Stimulated activated CD4-positive, alpha-beta T cell treated with anti-CD3 and anti-CD28 coated beads, Interleukin-1b, Interleukin-23, amount 100 ng/mL, for 48 hours (primary cell): ENCODE data around the gene EHBP1.
A peak's percentile ranks its signal among the peaks of the same experiment; 100 is the strongest.

Experiments
- DNase-seq: peaks from one replicate; pipeline ENCODE4 v3.0.0-alpha.2; 2020

EHBP1 gene

GRCh38 chr2:62705007-62705829 lies at the start of gene EHBP1:
Gene EHBP1 (plus strand): TSS chr2:62705713. CDS start chr2:62707192, 1,479 bp downstream.
- peak; percentile 97 for DNase-seq

GRCh38 chr2:62657783-62658182 lies 47.7 kb upstream of the EHBP1 start:
- no peak for DNase-seq

GRCh38 chr2:62658891-62659290 lies 46.6 kb upstream of the EHBP1 start:
- DNase-seq: no peak

- no peak for DNase-seq
These were observed 45.4 kb upstream of the EHBP1 start for GRCh38 chr2:62660087-62660486.

- DNase-seq: no peak
These were observed 44.8 kb upstream of the EHBP1 start for GRCh38 chr2:62660582-62661262.

GRCh38 chr2:62661263-62661635 lies 44.3 kb upstream of the EHBP1 start:
- no peak for DNase-seq

- DNase-seq: no peak
These were observed 43.4 kb upstream of the EHBP1 start for GRCh38 chr2:62662131-62662530.

GRCh38 chr2:62662554-62662953 lies 43.0 kb upstream of the EHBP1 start:
- DNase-seq: no peak

GRCh38 chr2:62663411-62663810 lies 42.1 kb upstream of the EHBP1 start:
- no peak for DNase-seq

- DNase-seq: no peak
These were observed 41.4 kb upstream of the EHBP1 start for GRCh38 chr2:62663920-62664795.

GRCh38 chr2:62665446-62665845 lies 40.1 kb upstream of the EHBP1 start:
- no peak for DNase-seq

GRCh38 chr2:62669180-62669579 lies 36.3 kb upstream of the EHBP1 start:
- no peak for DNase-seq

- DNase-seq: no peak
These were observed 32.9 kb upstream of the EHBP1 start for GRCh38 chr2:62672601-62673000.

- DNase-seq: no peak
These were observed 30.5 kb upstream of the EHBP1 start for GRCh38 chr2:62675062-62675461.

GRCh38 chr2:62685256-62685655 lies 20.3 kb upstream of the EHBP1 start:
- DNase-seq: no peak

- DNase-seq: no peak
These were observed 19.4 kb upstream of the EHBP1 start for GRCh38 chr2:62686012-62686685.

- no peak for DNase-seq
These were observed 17.9 kb upstream of the EHBP1 start for GRCh38 chr2:62687636-62688035.

- no peak for DNase-seq
These were observed 16.7 kb upstream of the EHBP1 start for GRCh38 chr2:62688771-62689170.

GRCh38 chr2:62691186-62691585 lies 14.3 kb upstream of the EHBP1 start:
- DNase-seq: no peak

- DNase-seq: no peak
These were observed 13.3 kb upstream of the EHBP1 start for GRCh38 chr2:62692225-62692624.

- no peak for DNase-seq
These were observed 6.9 kb upstream of the EHBP1 start for GRCh38 chr2:62698653-62699052.

- no peak for DNase-seq
These were observed 883 bp upstream of the EHBP1 start for GRCh38 chr2:62704654-62705006.
